GM21515 (cell line): Measurements from ENCODE around the gene ITIH1.

Experiments
- ATAC-seq: cut with Tn5 transposase; IDR thresholded peaks from one replicate; pipeline ENCODE4 v1.9.1; 2021; ENCODE audit not compliant: unreplicated experiment

ITIH1 gene

GRCh38 chr3:52838561-52839267 lies 61.3 kb downstream of the ITIH1 start:
- ATAC-seq, result no peak

GRCh38 chr3:52839268-52839575 lies 61.8 kb downstream of the ITIH1 start:
- ATAC-seq, result no peak

- ATAC-seq, result no peak
These were observed 62.6 kb downstream of the ITIH1 start for GRCh38 chr3:52839892-52840545.

- no peak for ATAC-seq
These were observed 64.0 kb downstream of the ITIH1 start for GRCh38 chr3:52841211-52841980.
